ENCODE results near the gene CWF19L1.
"Not testable (repeated sequence)": the region's sequence is repeated elsewhere in the genome, so short reads cannot be mapped to it uniquely, and the experiment has no call there.

Gene CWF19L1

GRCh38 chr10:100287756-100288155, 20.3 kb upstream of the CWF19L1 start:
- no peak for DNase-seq (ENCODE audit: low read depth)
- TF ChIP-seq CTCF (IDR thresholded peaks at IDR 0.05; ENCODE audit: low read length, missing control alignments) = no peak
- no peak overlapping the region for H3K4me3 ChIP-seq (replicated peaks; ENCODE audit: low read depth, low read length)

- TF ChIP-seq CTCF (IDR thresholded peaks at IDR 0.05; ENCODE audit: low read length, missing control alignments) = no peak
- DNase-seq (ENCODE audit: low read depth) = peak; percentile 92
- H3K4me3 ChIP-seq (replicated peaks; ENCODE audit: low read depth, low read length) = peak within 1 kb of the TSS; percentile 98
These were observed 18.9 kb upstream of the CWF19L1 start, which contains the start of gene BLOC1S2 for GRCh38 chr10:100286051-100287033. Gene BLOC1S2 (minus strand): TSS chr10:100286680. CDS start chr10:100286659, 21 bp downstream.

GRCh38 chr10:100285326-100285725, 17.9 kb upstream of the CWF19L1 start:
- peak overlapping the region; percentile 98 for H3K4me3 ChIP-seq (replicated peaks; ENCODE audit: low read depth, low read length)
- DNase-seq (ENCODE audit: low read depth) = not testable (repeated sequence)

GRCh38 chr10:100282907-100283306, 15.5 kb upstream of the CWF19L1 start:
- TF ChIP-seq CTCF (IDR thresholded peaks at IDR 0.05; ENCODE audit: low read length, missing control alignments) = no peak
- DNase-seq (ENCODE audit: low read depth) = no peak
- no peak overlapping the region for H3K4me3 ChIP-seq (replicated peaks; ENCODE audit: low read depth, low read length)

GRCh38 chr10:100276971-100277370, 9.5 kb upstream of the CWF19L1 start:
- not testable (repeated sequence) for DNase-seq (ENCODE audit: low read depth); H3K4me3 ChIP-seq (replicated peaks; ENCODE audit: low read depth, low read length)

GRCh38 chr10:100265821-100266485, 1.5 kb downstream of the CWF19L1 start:
- peak; percentile 13 for DNase-seq (ENCODE audit: low read depth)
- TF ChIP-seq CTCF (IDR thresholded peaks at IDR 0.05; ENCODE audit: low read length, missing control alignments) = no peak
- peak overlapping the region; percentile 99 for H3K4me3 ChIP-seq (replicated peaks; ENCODE audit: low read depth, low read length)

GRCh38 chr10:100254191-100254590, 13.2 kb downstream of the CWF19L1 start:
- H3K4me3 ChIP-seq (replicated peaks; ENCODE audit: low read depth, low read length) = no peak overlapping the region
- DNase-seq (ENCODE audit: low read depth) = no peak
- no peak for TF ChIP-seq CTCF (IDR thresholded peaks at IDR 0.05; ENCODE audit: low read length, missing control alignments)
